HG03460 (cell line): Measurements from ENCODE around the gene DOP1B.

Source experiments
- ATAC-seq: cut with Tn5 transposase; IDR thresholded peaks from one replicate; pipeline ENCODE4 v1.9.1; 2021; ENCODE audit not compliant: unreplicated experiment

DOP1B gene

GRCh38 chr21:36202726-36203602, 46.3 kb downstream of the DOP1B start:
- no peak for ATAC-seq

GRCh38 chr21:36203603-36203889, 46.9 kb downstream of the DOP1B start:
- ATAC-seq: no peak

- ATAC-seq: no peak
Measured at GRCh38 chr21:36204980-36205379, 48.4 kb downstream of the DOP1B start.

- ATAC-seq: no peak
Measured at GRCh38 chr21:36205962-36206361, 49.3 kb downstream of the DOP1B start.
